ENCODE data around the gene PABPC3. TPM values are rescaled to one million over a fixed set of nuclear protein-coding genes. Genes with fewer than 3 reads are reported as not detected.

The PABPC3 gene
- total RNA-seq, 4 donors from 2014 or later: 0.12 to 0.23 (median 0.21) TPM

GRCh38 chr13:25059958-25060357 lies 36.0 kb upstream of the PABPC3 start:
- Histone ChIP-seq H3K9me3 (no peaks in the 10 kb centered on the region), H3K4me3 (no peak overlapping the region), H3K36me3 (no peaks in the 10 kb centered on the region), H3K27ac (no peak overlapping the region), H3K27me3 (peaks cover 0 to 4% (median 0%) of the 10 kb centered on the region in 4 donors), H3K4me1 (no peaks in the 10 kb centered on the region)
- 62 to 73% methylated on average over 4 to 7 of the region's 7 CpGs for WGBS, 2 donors
- intact Hi-C loops (cut with DNase I): no loop called here
- DNase-seq: no peak
- no peak for TF ChIP-seq POLR2A (IDR thresholded peaks at IDR 0.05)
- TF ChIP-seq, protein P1, sequence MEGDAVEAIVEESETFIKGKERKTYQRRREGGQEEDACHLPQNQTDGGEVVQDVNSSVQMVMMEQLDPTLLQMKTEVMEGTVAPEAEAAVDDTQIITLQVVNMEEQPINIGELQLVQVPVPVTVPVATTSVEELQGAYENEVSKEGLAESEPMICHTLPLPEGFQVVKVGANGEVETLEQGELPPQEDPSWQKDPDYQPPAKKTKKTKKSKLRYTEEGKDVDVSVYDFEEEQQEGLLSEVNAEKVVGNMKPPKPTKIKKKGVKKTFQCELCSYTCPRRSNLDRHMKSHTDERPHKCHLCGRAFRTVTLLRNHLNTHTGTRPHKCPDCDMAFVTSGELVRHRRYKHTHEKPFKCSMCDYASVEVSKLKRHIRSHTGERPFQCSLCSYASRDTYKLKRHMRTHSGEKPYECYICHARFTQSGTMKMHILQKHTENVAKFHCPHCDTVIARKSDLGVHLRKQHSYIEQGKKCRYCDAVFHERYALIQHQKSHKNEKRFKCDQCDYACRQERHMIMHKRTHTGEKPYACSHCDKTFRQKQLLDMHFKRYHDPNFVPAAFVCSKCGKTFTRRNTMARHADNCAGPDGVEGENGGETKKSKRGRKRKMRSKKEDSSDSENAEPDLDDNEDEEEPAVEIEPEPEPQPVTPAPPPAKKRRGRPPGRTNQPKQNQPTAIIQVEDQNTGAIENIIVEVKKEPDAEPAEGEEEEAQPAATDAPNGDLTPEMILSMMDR (IDR thresholded peaks at IDR 0.05): no peak

GRCh38 chr13:25062479-25062878 lies 33.5 kb upstream of the PABPC3 start:
- H3K27me3 ChIP-seq: peaks cover 0 to 13% (median 0%) of the 10 kb centered on the region in 4 donors
- intact Hi-C loops (cut with DNase I): no loop called here
- WGBS, 2 donors: 61 to 74% methylated on average over 5 of the region's 5 CpGs
- no peaks in the 10 kb centered on the region for H3K36me3 ChIP-seq
- no peaks in the 10 kb centered on the region for H3K9me3 ChIP-seq
- no peaks in the 10 kb centered on the region for H3K4me1 ChIP-seq
- no peak overlapping the region for H3K27ac ChIP-seq
- no peak for DNase-seq
- no peak for TF ChIP-seq POLR2A (IDR thresholded peaks at IDR 0.05)
- TF ChIP-seq, protein P1 (IDR thresholded peaks at IDR 0.05): no peak
- H3K4me3 ChIP-seq: no peak overlapping the region

GRCh38 chr13:25064396-25064795 lies 31.5 kb upstream of the PABPC3 start:
- no peak overlapping the region for H3K27ac ChIP-seq
- H3K4me1 ChIP-seq: no peaks in the 10 kb centered on the region
- no peaks in the 10 kb centered on the region for H3K9me3 ChIP-seq
- H3K36me3 ChIP-seq: no peaks in the 10 kb centered on the region
- intact Hi-C loops (cut with DNase I): no loop called here
- DNase-seq: no peak
- no peak overlapping the region for H3K4me3 ChIP-seq
- H3K27me3 ChIP-seq: peaks cover 0 to 19% (median 0%) of the 10 kb centered on the region in 4 donors
- TF ChIP-seq, protein P1 (IDR thresholded peaks at IDR 0.05): no peak
- no peak for TF ChIP-seq POLR2A (IDR thresholded peaks at IDR 0.05)

GRCh38 chr13:25065974-25066770 lies 29.8 kb upstream of the PABPC3 start:
- Histone ChIP-seq H3K9me3 (no peaks in the 10 kb centered on the region), H3K4me1 (no peaks in the 10 kb centered on the region), H3K4me3 (no peak overlapping the region), H3K27me3 (peaks cover 0 to 21% (median 0%) of the 10 kb centered on the region in 4 donors), H3K36me3 (no peaks in the 10 kb centered on the region), H3K27ac (no peak overlapping the region)
- TF ChIP-seq, protein P1 (IDR thresholded peaks at IDR 0.05): no peak
- no peak for TF ChIP-seq POLR2A (IDR thresholded peaks at IDR 0.05)
- 70% methylated on average over 8 of the region's 8 CpGs for WGBS, 2 donors
- intact Hi-C loops (cut with DNase I): no loop called here
- DNase-seq: no peak

GRCh38 chr13:25067064-25067463 lies 28.9 kb upstream of the PABPC3 start:
- intact Hi-C loops (cut with DNase I): no loop called here
- no peak overlapping the region for H3K4me3 ChIP-seq
- H3K36me3 ChIP-seq: no peaks in the 10 kb centered on the region
- no peak for DNase-seq
- H3K4me1 ChIP-seq: no peaks in the 10 kb centered on the region
- H3K9me3 ChIP-seq: no peaks in the 10 kb centered on the region
- no peak overlapping the region for H3K27ac ChIP-seq
- peaks cover 0 to 21% (median 0%) of the 10 kb centered on the region in 4 donors for H3K27me3 ChIP-seq
- 6 to 32% methylated on average over 3 of the region's 3 CpGs for WGBS, 2 donors
- TF ChIP-seq POLR2A (IDR thresholded peaks at IDR 0.05): no peak
- TF ChIP-seq, protein P1 (IDR thresholded peaks at IDR 0.05): no peak
